B cell (primary cell): ENCODE measurements around the gene KRTAP5-7.

ENCODE experiments used
- CTCF ChIP-seq: fragments of 200-600 bp; IDR thresholded peaks from one replicate; pipeline ENCODE4 v1.8.0; 2022; ENCODE audit warnings: antibody characterized with exemption, mild to moderate bottlenecking
- EZH2 ChIP-seq: IDR thresholded peaks from 2 replicates; pipeline ENCODE4 v1.6.1; 2012; ENCODE audit warnings: borderline replicate concordance, low read depth, mild to moderate bottlenecking, moderate library complexity, low read length; ENCODE audit not compliant: insufficient read depth, poor library complexity, severe bottlenecking

DNA sequence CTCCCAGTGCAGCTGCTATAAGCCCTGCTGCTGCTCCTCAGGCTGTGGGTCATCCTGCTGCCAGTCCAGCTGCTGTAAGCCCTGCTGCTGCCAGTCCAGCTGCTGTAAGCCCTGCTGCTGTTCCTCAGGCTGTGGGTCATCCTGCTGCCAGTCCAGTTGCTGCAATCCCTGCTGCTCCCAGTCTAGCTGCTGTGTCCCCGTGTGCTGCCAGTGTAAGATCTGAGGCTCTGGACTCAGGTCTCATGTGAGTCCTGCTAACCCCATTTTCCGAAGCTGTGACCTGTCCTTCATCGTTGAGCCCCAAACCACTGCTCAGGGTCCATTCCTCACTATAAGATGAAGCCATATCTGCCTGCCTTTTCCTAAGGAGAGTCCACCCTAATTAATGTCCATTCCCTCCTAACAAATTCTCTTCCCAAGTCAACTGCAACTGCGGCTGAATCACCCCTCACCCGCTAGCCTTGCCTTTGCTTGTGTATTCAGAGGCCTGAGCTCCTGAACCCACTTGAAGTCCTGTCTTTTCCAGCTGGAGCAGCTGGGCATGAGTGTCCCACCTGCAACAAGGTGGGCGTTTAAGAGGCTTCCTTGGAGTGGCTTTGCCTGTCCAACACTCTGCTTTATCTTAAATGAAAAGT is 626 bp downstream of the KRTAP5-7 start:
- no peak for TF ChIP-seq CTCF
- TF ChIP-seq EZH2, result no peak
